ENCODE results near the gene NT5DC2. TPM values are rescaled to one million over a fixed set of nuclear protein-coding genes. Genes with fewer than 3 reads are reported as not detected.

The NT5DC2 gene
- total and polyA plus RNA-seq, 8 donors = 4.6 to 56.2 (median 21.6) TPM

DNA sequence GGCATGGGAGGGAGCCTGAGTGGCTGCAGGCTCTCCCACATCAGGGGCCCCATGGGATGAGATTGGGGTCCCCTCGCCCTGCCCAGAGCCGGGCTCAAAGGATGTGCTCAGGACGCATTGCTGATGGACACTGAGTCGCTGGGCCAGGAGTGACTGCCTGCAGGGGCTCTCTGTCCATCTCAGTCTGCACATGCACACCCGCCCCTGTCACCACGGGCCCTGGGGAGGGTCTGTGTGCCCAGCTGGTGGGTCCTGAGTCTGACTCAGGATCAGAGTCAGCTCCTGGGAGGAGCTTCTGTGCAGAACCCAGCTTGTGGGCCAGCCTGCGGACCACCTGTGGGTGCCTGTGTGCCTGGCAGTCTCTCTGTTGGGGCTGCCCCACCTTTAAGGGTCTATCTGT, 20.4 kb downstream of the NT5DC2 start:
- H3K4me3 ChIP-seq = no peak overlapping the region
- H3K27me3 ChIP-seq = no peaks in the 10 kb centered on the region
- TF ChIP-seq EP300 (IDR thresholded peaks at IDR 0.05) (no peak), POLR2A (IDR thresholded peaks at IDR 0.05) (no peak), POLR2AphosphoS5 (IDR thresholded peaks at IDR 0.05) (no peak)
- TF ChIP-seq, protein P1, sequence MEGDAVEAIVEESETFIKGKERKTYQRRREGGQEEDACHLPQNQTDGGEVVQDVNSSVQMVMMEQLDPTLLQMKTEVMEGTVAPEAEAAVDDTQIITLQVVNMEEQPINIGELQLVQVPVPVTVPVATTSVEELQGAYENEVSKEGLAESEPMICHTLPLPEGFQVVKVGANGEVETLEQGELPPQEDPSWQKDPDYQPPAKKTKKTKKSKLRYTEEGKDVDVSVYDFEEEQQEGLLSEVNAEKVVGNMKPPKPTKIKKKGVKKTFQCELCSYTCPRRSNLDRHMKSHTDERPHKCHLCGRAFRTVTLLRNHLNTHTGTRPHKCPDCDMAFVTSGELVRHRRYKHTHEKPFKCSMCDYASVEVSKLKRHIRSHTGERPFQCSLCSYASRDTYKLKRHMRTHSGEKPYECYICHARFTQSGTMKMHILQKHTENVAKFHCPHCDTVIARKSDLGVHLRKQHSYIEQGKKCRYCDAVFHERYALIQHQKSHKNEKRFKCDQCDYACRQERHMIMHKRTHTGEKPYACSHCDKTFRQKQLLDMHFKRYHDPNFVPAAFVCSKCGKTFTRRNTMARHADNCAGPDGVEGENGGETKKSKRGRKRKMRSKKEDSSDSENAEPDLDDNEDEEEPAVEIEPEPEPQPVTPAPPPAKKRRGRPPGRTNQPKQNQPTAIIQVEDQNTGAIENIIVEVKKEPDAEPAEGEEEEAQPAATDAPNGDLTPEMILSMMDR (IDR thresholded peaks at IDR 0.05) = no peak
- H3K36me3 ChIP-seq = peaks cover 0 to 30% (median 0%) of the 10 kb centered on the region in 4 donors
- H3K4me1 ChIP-seq = peaks cover 0 to 2% (median under 1%) of the 10 kb centered on the region in 4 donors
- intact Hi-C loops (cut with DNase I; ENCODE audit: low total_unique reads) = no loop called here
- no peak overlapping the region for H3K27ac ChIP-seq
- DNase-seq = no peak
- 82 to 93% (median 86%) methylated on average over 6 to 7 of the region's 7 CpGs for WGBS, 5 donors
- no peaks in the 10 kb centered on the region for H3K9me3 ChIP-seq

DNA sequence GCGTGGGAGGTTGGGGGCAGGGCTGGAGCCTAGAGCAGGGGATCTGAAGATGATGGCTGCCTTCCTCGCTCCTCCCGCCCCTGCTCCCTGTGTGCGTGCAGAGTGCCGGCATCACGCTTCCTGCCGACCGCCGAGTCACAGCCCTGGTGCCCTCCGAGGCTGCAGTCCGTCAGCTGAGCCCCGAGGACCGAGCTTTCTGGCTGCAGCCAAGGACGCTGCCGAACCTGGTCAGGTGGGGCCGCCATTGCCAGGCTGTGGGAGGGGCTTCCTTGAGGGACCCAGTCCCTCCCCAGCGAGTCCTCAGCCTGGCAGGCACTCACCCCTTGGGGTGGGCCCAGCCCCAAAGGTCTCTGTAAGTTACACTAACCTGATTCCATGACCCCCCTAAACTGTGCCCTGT, 20.9 kb downstream of the NT5DC2 start:
- DNase-seq = no peak
- TF ChIP-seq POLR2AphosphoS5 (IDR thresholded peaks at IDR 0.05) = no peak
- no peak for TF ChIP-seq POLR2A (IDR thresholded peaks at IDR 0.05)
- TF ChIP-seq, protein P1 (IDR thresholded peaks at IDR 0.05) = no peak
- no peak for TF ChIP-seq EP300 (IDR thresholded peaks at IDR 0.05)
- Histone ChIP-seq H3K27me3 (no peaks in the 10 kb centered on the region), H3K4me3 (no peak overlapping the region), H3K9me3 (no peaks in the 10 kb centered on the region), H3K4me1 (no peaks in the 10 kb centered on the region), H3K27ac (no peak overlapping the region), H3K36me3 (peaks cover 0 to 33% (median 1%) of the 10 kb centered on the region in 4 donors)
- intact Hi-C loops (cut with DNase I; ENCODE audit: low total_unique reads) = no loop called here
- WGBS, 5 donors = 69 to 90% (median 77%) methylated on average over 2 to 17 of the region's 17 CpGs

DNA sequence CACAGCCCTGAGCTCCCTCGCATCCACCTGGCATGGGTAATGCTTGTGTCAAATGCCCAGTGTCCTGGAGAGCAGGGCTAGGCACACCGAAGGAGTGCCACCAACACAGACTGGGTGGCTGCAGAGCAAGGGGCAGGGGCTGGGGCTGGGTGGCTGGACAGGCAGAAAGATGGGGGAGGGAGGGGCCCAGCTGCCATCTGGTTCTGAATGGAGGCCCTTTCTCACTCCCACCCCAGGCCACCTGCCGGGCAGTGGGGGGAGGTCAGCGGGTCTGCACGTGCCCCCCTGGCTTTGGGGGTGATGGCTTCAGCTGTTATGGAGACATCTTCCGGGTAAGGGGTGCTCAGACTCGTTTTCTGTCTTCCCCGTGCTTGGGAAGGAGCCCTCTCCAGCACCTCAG, 21.6 kb downstream of the NT5DC2 start:
- no peak overlapping the region for H3K4me3 ChIP-seq
- intact Hi-C loops (cut with DNase I; ENCODE audit: low total_unique reads) = no loop called here
- H3K36me3 ChIP-seq = peaks cover 0 to 39% (median 2%) of the 10 kb centered on the region in 4 donors
- H3K9me3 ChIP-seq = no peaks in the 10 kb centered on the region
- H3K27ac ChIP-seq = no peak overlapping the region
- H3K27me3 ChIP-seq = no peaks in the 10 kb centered on the region
- DNase-seq = no peak
- no peaks in the 10 kb centered on the region for H3K4me1 ChIP-seq
- 53 to 69% (median 57%) methylated on average over 6 to 8 of the region's 8 CpGs for WGBS, 5 donors
- TF ChIP-seq, protein P1 (IDR thresholded peaks at IDR 0.05) = no peak
- TF ChIP-seq EP300 (IDR thresholded peaks at IDR 0.05) = no peak
- TF ChIP-seq POLR2A (IDR thresholded peaks at IDR 0.05) = no peak
- no peak for TF ChIP-seq POLR2AphosphoS5 (IDR thresholded peaks at IDR 0.05)

DNA sequence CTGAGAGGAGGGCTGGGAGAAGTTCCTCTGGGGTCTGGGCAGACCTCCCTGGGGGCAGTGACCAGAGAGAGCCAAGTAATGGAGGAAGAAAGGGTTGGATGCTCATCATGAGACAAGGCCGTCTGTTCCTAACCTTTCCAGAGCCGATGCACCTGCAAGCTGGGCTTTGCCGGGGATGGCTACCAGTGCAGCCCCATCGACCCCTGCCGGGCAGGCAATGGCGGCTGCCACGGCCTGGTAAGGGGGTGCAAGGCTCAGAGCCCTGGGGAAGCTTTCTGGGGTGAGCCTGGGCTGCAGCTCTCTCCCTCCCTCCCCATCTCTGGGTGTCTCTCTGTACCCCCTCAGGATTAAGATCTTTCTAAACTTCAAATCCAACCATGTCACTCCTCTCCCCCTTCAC, 22.1 kb downstream of the NT5DC2 start:
- Histone ChIP-seq H3K4me1 (no peaks in the 10 kb centered on the region), H3K9me3 (no peaks in the 10 kb centered on the region), H3K4me3 (no peak overlapping the region), H3K27ac (no peak overlapping the region), H3K27me3 (no peaks in the 10 kb centered on the region), H3K36me3 (peaks cover 0 to 41% (median 3%) of the 10 kb centered on the region in 4 donors)
- no peak for DNase-seq
- 76 to 87% (median 84%) methylated on average over 5 to 7 of the region's 7 CpGs for WGBS, 5 donors
- TF ChIP-seq, protein P1 (IDR thresholded peaks at IDR 0.05) = no peak
- intact Hi-C loops (cut with DNase I; ENCODE audit: low total_unique reads) = no loop called here
